DOHH2 (cell line): ENCODE data around the gene C1orf94.

Experiments used
- H3F3A ChIP-seq: fragments of 200-600 bp; sonication (generic), shearing (Covaris generic); 2 replicates; pipeline ENCODE4 v1.6.0; 2016; ENCODE audit warnings: antibody characterized with exemption, mild to moderate bottlenecking; ENCODE audit not compliant: control insufficient read depth, insufficient read depth
- H3K27ac ChIP-seq: fragments of 200-600 bp; sonication (generic); 2 replicates; pipeline ENCODE4 v1.5.1; 2014; ENCODE audit warnings: low read depth, mild to moderate bottlenecking, low read length, moderate library complexity
- H3K27me3 ChIP-seq: fragments of 200-600 bp; sonication (generic); 2 replicates; pipeline ENCODE4 v1.6.1; 2014; ENCODE audit warnings: mild to moderate bottlenecking, low read length, mixed read lengths; ENCODE audit not compliant: control insufficient read depth
- H3K36me3 ChIP-seq: fragments of 200-600 bp; sonication (generic); 2 replicates; pipeline ENCODE4 v1.6.1; 2014; ENCODE audit warnings: mild to moderate bottlenecking, low read length, moderate library complexity, mixed read lengths; ENCODE audit not compliant: control insufficient read depth
- H3K4me1 ChIP-seq: fragments of 200-600 bp; sonication (generic); 2 replicates; pipeline ENCODE4 v1.6.1; 2014; ENCODE audit warnings: mild to moderate bottlenecking, low read length, mixed read lengths; ENCODE audit not compliant: control insufficient read depth
- H3K4me2 ChIP-seq: fragments of 200-600 bp; sonication (generic); 2 replicates; pipeline ENCODE4 v1.6.0; 2014; ENCODE audit warnings: mild to moderate bottlenecking, low read length, moderate library complexity
- H3K4me3 ChIP-seq: fragments of 200-600 bp; sonication (generic); 2 replicates; pipeline ENCODE4 v1.5.1; 2014; ENCODE audit warnings: mild to moderate bottlenecking, low read length, mixed read lengths
- H3K79me2 ChIP-seq: fragments of 200-600 bp; sonication (generic); 2 replicates; pipeline ENCODE4 v1.6.1; 2014; ENCODE audit warnings: mild to moderate bottlenecking, low read length, mixed read lengths; ENCODE audit not compliant: control insufficient read depth
- H3K9me2 ChIP-seq: fragments of 200-600 bp; sonication (generic); replicated peaks from 2 replicates; pipeline ENCODE4 v1.6.1; 2014; ENCODE audit warnings: mild to moderate bottlenecking, low read length, mixed read lengths; ENCODE audit not compliant: control insufficient read depth
- H3K9me3 ChIP-seq: fragments of 200-600 bp; sonication (generic); 2 replicates; pipeline ENCODE4 v1.6.1; 2014; ENCODE audit warnings: antibody characterized with exemption, low read length, mixed read lengths; ENCODE audit not compliant: control insufficient read depth, insufficient read depth
- H4K20me1 ChIP-seq: fragments of 200-600 bp; sonication (generic); 2 replicates; pipeline ENCODE4 v1.6.0; 2014; ENCODE audit warnings: low read depth, mild to moderate bottlenecking, antibody characterized with exemption, low read length, moderate library complexity; ENCODE audit not compliant: control insufficient read depth, insufficient read depth
- EZH2phosphoT487 ChIP-seq: fragments of 200-600 bp; sonication (generic); IDR thresholded peaks from 2 replicates; pipeline ENCODE4 v1.6.1; 2017; ENCODE audit warnings: borderline replicate concordance, mild to moderate bottlenecking, antibody characterized with exemption, low read length, moderate library complexity, mixed read lengths
- TF ChIP-seq, protein P1 (sequence below): fragments of 200-600 bp; sonication (generic); IDR thresholded peaks from one replicate; pipeline ENCODE4 v1.5.1; 2014; ENCODE audit warnings: antibody characterized with exemption, mild to moderate bottlenecking, low read depth, low read length; ENCODE audit not compliant: poor library complexity, severe bottlenecking

Gene C1orf94

DNA sequence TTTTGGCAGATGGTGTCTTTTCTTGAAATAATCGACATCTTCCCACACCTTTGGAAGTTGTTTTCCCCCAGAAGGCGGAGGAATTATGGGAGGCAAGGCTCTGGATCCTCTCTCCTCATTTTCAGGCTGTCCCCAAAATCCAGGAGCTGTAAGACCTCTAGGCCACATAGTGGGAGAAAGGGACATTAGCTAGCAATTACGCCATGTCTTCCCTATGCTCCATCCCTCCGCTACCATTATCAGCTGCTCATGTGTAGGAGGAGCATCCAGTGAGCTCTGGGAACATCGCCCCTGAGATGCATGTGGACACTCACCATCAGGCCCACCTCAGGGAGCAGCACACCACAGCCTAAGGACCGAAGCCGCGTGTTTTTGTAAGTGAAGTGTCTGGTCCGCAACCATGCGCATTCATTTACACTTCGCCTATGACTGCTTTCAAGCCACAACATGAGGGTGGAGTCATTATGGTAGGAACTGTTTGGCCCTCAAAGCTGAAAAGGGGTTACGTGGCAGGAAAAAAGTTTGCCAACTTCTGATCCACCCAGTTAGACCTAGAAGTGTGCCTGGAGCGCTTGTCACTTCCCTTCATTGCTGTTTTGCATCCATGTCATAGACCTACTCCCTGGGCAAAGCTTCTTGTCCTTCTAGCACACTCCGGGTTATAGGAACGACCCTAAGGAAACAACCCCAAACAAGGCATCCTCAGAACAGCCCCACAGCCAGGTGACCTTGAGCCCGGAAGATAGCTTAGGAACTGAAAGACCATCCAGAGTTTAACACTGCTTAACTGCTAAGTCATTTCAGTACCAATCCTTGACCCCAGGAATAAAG, 85.5 kb downstream of the C1orf94 start:
- H3K79me2 ChIP-seq, result no peaks in the 10 kb centered on the region
- no peaks in the 10 kb centered on the region for H3F3A ChIP-seq
- TF ChIP-seq EZH2phosphoT487, result no peak
- TF ChIP-seq, protein P1, sequence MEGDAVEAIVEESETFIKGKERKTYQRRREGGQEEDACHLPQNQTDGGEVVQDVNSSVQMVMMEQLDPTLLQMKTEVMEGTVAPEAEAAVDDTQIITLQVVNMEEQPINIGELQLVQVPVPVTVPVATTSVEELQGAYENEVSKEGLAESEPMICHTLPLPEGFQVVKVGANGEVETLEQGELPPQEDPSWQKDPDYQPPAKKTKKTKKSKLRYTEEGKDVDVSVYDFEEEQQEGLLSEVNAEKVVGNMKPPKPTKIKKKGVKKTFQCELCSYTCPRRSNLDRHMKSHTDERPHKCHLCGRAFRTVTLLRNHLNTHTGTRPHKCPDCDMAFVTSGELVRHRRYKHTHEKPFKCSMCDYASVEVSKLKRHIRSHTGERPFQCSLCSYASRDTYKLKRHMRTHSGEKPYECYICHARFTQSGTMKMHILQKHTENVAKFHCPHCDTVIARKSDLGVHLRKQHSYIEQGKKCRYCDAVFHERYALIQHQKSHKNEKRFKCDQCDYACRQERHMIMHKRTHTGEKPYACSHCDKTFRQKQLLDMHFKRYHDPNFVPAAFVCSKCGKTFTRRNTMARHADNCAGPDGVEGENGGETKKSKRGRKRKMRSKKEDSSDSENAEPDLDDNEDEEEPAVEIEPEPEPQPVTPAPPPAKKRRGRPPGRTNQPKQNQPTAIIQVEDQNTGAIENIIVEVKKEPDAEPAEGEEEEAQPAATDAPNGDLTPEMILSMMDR, result no peak
- no peaks in the 10 kb centered on the region for H3K9me2 ChIP-seq
- peaks cover 6% of the 10 kb centered on the region; the same call in 1 of the 2 replicates for H3K27me3 ChIP-seq
- no peak overlapping the region for H3K4me3 ChIP-seq
- no peaks in the 10 kb centered on the region for H3K4me1 ChIP-seq
- H3K36me3 ChIP-seq, result no peaks in the 10 kb centered on the region
- no peaks in the 10 kb centered on the region for H4K20me1 ChIP-seq
- H3K9me3 ChIP-seq, result no peaks in the 10 kb centered on the region
- no peak overlapping the region for H3K27ac ChIP-seq
- H3K4me2 ChIP-seq, result no peak overlapping the region

DNA sequence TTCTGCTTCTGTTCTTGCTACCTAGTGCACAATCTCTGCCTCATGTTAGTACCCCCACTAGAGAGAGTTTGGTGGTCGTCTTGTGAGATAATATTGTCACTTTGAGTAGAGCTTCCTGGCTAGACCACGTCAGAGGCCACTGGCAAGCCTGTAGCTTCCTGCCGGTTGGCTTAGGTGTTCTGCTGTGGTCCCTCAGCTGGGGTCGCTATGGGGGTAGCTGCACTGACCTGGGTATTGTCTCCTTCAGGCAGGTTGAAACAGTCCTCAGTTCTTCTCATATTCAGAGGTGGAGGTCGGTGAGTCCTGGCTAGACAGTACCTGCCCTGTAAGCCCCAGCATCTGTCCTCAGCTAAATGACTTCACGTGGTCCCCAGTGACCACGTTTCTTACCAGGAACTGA, 86.2 kb downstream of the C1orf94 start:
- peaks cover 6% of the 10 kb centered on the region; the same call in 1 of the 2 replicates for H3K27me3 ChIP-seq
- no peaks in the 10 kb centered on the region for H4K20me1 ChIP-seq
- no peaks in the 10 kb centered on the region for H3K36me3 ChIP-seq
- no peak overlapping the region for H3K4me2 ChIP-seq
- no peaks in the 10 kb centered on the region for H3K9me2 ChIP-seq
- H3F3A ChIP-seq, result no peaks in the 10 kb centered on the region
- H3K79me2 ChIP-seq, result no peaks in the 10 kb centered on the region
- H3K4me3 ChIP-seq, result no peak overlapping the region
- H3K27ac ChIP-seq, result no peak overlapping the region
- no peaks in the 10 kb centered on the region for H3K9me3 ChIP-seq
- no peaks in the 10 kb centered on the region for H3K4me1 ChIP-seq
- TF ChIP-seq, protein P1, result no peak
- TF ChIP-seq EZH2phosphoT487, result no peak

DNA sequence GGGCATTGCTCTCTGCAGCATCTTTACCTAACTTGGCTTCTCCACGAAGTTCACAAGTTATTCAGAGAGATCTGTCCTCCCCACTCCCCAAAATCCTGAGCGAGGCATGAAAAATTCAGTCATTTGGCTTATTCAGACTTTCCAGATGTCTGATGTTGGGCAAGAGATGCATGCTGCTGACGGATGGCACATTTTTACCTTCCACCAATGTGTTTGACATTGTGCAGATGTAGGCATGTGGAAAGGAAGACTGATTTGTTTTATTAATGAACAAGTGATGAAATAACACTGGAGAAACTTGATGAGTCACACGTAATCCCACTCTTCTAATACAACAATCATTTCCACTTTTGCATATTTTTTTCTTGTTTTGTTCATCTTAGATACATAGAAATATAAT, 86.7 kb downstream of the C1orf94 start:
- H3K4me1 ChIP-seq, result peaks cover 2% of the 10 kb centered on the region; the same call in 1 of the 2 replicates
- no peaks in the 10 kb centered on the region for H3K9me2 ChIP-seq
- no peaks in the 10 kb centered on the region for H3F3A ChIP-seq
- H3K79me2 ChIP-seq, result no peaks in the 10 kb centered on the region
- no peak for TF ChIP-seq EZH2phosphoT487
- TF ChIP-seq, protein P1, result no peak
- no peaks in the 10 kb centered on the region for H3K36me3 ChIP-seq
- H3K27ac ChIP-seq, result no peak overlapping the region
- H3K27me3 ChIP-seq, result peaks cover 6% of the 10 kb centered on the region; the same call in 1 of the 2 replicates
- H3K4me3 ChIP-seq, result no peak overlapping the region
- no peaks in the 10 kb centered on the region for H4K20me1 ChIP-seq
- H3K9me3 ChIP-seq, result no peaks in the 10 kb centered on the region
- H3K4me2 ChIP-seq, result no peak overlapping the region
